Measurements from ENCODE around the gene C2CD5. TPM values are rescaled to one million over a fixed set of nuclear protein-coding genes. Genes with fewer than 3 reads are reported as not detected.

The C2CD5 gene
- total RNA-seq, 1 donor from 2014 or later = 17.3 TPM

DNA sequence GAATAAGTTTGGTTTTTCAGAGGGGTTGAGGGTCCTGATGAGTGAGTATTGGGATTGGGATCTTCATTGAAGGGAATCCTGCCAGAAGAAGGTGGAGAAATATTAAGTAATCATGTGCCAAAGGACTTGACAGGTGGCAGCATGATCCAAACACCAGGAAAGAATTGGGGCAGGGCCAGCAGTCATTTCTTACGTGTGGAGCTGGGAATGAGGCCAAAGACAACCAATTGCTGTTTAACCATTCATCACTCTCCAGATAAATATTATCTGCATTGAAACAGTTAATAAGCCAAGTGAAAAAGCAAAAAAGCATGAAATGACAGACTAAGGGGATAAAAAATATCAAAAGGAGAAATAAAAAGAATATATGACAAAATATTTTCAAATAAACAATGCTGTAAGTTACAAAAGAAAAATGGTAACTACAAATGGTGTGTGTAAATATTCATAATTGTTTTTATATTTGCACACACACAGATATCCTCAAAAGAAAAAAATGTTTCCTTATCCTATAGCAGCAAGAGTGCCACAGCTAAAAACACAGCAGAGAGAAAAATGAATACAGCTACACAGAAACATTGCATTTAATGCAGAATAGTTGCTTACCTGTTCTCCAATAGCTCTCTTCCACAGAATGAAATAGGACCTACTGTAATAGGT is 26.2 kb downstream of the C2CD5 start:
- Mint-ChIP-seq H3K4me3 (ENCODE audit: unreplicated experiment) (no peak overlapping the region), H3K36me3 (ENCODE audit: low read depth) (peaks cover 9% of the 10 kb centered on the region), H3K4me1 (ENCODE audit: low read depth) (peaks cover 13% of the 10 kb centered on the region), H3K27ac (ENCODE audit: unreplicated experiment) (no peak overlapping the region), H3K9me3 (ENCODE audit: low read depth) (no peaks in the 10 kb centered on the region), H3K27me3 (ENCODE audit: low read depth) (no peaks in the 10 kb centered on the region)
- DNase-seq (ENCODE audit: low spot score) = no peak
- TF ChIP-seq, protein P1, sequence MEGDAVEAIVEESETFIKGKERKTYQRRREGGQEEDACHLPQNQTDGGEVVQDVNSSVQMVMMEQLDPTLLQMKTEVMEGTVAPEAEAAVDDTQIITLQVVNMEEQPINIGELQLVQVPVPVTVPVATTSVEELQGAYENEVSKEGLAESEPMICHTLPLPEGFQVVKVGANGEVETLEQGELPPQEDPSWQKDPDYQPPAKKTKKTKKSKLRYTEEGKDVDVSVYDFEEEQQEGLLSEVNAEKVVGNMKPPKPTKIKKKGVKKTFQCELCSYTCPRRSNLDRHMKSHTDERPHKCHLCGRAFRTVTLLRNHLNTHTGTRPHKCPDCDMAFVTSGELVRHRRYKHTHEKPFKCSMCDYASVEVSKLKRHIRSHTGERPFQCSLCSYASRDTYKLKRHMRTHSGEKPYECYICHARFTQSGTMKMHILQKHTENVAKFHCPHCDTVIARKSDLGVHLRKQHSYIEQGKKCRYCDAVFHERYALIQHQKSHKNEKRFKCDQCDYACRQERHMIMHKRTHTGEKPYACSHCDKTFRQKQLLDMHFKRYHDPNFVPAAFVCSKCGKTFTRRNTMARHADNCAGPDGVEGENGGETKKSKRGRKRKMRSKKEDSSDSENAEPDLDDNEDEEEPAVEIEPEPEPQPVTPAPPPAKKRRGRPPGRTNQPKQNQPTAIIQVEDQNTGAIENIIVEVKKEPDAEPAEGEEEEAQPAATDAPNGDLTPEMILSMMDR (IDR thresholded peaks at IDR 0.05) = no peak

DNA sequence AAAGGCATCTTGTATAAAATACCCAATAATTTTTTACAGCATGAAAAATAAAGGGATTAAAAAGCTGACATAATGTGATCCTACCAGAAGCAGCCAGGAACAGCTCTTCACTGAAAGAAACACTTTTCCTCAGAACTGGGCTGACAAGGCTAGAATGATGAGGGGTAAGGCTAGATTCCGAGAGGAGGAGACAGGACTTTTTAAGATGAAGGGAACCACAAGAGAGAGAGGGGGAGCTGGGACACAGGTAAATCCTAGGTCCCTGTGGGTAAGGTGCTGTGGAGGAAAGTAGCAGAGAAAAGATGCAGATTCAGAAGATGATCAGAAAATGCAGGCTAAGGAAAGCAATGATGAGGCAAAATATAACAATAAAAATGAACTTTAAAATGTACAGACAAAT is 29.5 kb downstream of the C2CD5 start:
- Mint-ChIP-seq H3K4me3 (ENCODE audit: unreplicated experiment) (no peak overlapping the region), H3K36me3 (ENCODE audit: low read depth) (peaks cover 10% of the 10 kb centered on the region), H3K9me3 (ENCODE audit: low read depth) (no peaks in the 10 kb centered on the region), H3K27me3 (ENCODE audit: low read depth) (no peaks in the 10 kb centered on the region), H3K4me1 (ENCODE audit: low read depth) (peaks cover 13% of the 10 kb centered on the region), H3K27ac (ENCODE audit: unreplicated experiment) (no peak overlapping the region)
- no peak for DNase-seq (ENCODE audit: low spot score)
- TF ChIP-seq, protein P1 (IDR thresholded peaks at IDR 0.05) = no peak

DNA sequence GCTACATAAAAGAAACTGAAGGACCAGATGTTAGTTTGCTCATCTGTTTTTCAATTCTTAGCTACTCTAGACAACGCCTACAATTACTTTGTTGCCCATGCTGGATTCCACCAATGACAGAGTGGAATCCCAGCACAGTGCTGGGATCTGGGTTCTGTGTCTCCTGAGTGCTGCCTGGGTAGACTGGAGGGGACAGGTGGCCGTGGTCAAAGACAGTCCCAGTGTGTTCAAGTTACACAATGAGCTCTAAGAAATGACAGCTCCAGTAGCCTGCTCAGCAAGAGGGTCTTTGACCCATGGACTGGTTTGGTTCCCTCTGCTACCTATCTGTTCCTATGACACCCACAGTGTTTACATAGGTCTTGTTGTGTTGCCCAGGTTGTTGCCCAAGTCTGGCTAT is 38.5 kb downstream of the C2CD5 start:
- TF ChIP-seq, protein P1 (IDR thresholded peaks at IDR 0.05) = no peak
- no peak overlapping the region for H3K4me3 Mint-ChIP-seq (ENCODE audit: unreplicated experiment)
- no peak for DNase-seq (ENCODE audit: low spot score)
- H3K36me3 Mint-ChIP-seq (ENCODE audit: low read depth) = peaks cover 16% of the 10 kb centered on the region
- H3K4me1 Mint-ChIP-seq (ENCODE audit: low read depth) = no peaks in the 10 kb centered on the region
- no peaks in the 10 kb centered on the region for H3K27me3 Mint-ChIP-seq (ENCODE audit: low read depth)
- no peak overlapping the region for H3K27ac Mint-ChIP-seq (ENCODE audit: unreplicated experiment)
- H3K9me3 Mint-ChIP-seq (ENCODE audit: low read depth) = no peaks in the 10 kb centered on the region

DNA sequence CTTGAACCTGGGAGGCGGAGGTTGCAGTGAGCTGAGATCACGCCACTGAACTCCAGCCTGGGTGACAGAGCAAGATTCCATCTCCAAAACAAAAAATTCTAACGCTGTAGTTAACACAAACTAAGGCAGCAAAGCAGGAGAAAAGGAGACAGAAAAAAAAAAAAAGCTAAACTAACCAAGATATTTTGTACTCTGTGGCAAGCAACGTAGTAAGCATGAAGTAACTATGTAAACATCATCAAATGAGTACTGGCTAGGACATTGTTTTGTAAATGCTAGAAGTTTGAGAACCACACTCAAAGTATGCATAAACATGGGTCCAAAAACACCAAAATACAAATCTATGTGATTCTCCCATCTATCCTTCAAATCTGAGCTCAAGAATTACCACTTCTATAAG is 44.2 kb downstream of the C2CD5 start:
- H3K27ac Mint-ChIP-seq (ENCODE audit: unreplicated experiment) = no peak overlapping the region
- H3K9me3 Mint-ChIP-seq (ENCODE audit: low read depth) = no peaks in the 10 kb centered on the region
- no peak for DNase-seq (ENCODE audit: low spot score)
- H3K36me3 Mint-ChIP-seq (ENCODE audit: low read depth) = peaks cover 10% of the 10 kb centered on the region
- H3K27me3 Mint-ChIP-seq (ENCODE audit: low read depth) = no peaks in the 10 kb centered on the region
- H3K4me1 Mint-ChIP-seq (ENCODE audit: low read depth) = peaks cover 2% of the 10 kb centered on the region
- H3K4me3 Mint-ChIP-seq (ENCODE audit: unreplicated experiment) = no peak overlapping the region
- TF ChIP-seq, protein P1 (IDR thresholded peaks at IDR 0.05) = no peak

DNA sequence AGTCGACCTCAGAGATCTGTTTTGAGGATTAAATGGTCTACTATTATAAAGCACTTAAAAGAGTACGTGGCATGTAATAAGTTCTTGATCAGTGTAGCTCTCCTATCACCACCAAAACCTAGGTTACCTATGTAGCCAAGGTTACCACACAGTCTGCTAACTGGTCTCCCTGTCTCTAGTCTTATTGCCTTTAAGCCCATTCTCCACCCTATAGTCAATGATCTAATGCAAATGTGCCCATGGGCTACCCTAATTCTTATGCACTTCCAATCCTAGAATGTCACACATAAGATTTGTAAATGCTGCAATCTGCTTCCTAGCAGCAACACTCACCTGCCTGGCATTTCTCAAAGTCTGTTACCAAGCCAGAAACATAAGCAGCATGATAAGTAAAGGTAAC is 44.9 kb downstream of the C2CD5 start:
- Mint-ChIP-seq H3K27ac (ENCODE audit: unreplicated experiment) (no peak overlapping the region), H3K4me1 (ENCODE audit: low read depth) (peaks cover 3% of the 10 kb centered on the region), H3K27me3 (ENCODE audit: low read depth) (no peaks in the 10 kb centered on the region), H3K36me3 (ENCODE audit: low read depth) (peaks cover 8% of the 10 kb centered on the region), H3K4me3 (ENCODE audit: unreplicated experiment) (no peak overlapping the region), H3K9me3 (ENCODE audit: low read depth) (no peaks in the 10 kb centered on the region)
- TF ChIP-seq, protein P1 (IDR thresholded peaks at IDR 0.05) = no peak
- no peak for DNase-seq (ENCODE audit: low spot score)

All from chondrocyte (in vitro differentiated cells).